Hypothalamus (tissue), 51 donors: Measurements from ENCODE around the gene CITED2.
A peak's percentile ranks its signal among the peaks of the same experiment; 100 is the strongest.

Experiments
- DNase-seq, 51 donors: peaks; one replicate each; lab custom pipeline; 2025; lab: John Stamatoyannopoulos, UW

CITED2 gene

DNA sequence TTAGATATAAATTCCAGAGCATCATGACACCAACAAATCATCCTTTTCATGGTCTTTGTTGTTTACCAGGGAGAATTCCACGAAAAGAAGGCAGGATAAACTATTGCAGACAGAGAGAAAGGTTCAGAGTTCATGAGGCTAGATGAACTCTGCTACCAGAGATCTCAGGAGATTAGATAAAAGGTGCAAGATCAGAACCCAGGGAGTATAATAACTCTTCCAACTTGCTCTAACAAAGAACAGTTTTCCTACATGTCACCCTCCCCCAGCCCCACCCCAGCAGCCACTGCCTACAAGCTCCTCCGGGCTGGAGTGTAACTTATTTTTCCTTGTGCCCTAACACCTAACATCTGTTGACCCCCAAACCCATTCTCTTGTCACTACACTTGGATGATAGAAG lies 13.9 kb upstream of the CITED2 start:
- DNase-seq: no peak

DNA sequence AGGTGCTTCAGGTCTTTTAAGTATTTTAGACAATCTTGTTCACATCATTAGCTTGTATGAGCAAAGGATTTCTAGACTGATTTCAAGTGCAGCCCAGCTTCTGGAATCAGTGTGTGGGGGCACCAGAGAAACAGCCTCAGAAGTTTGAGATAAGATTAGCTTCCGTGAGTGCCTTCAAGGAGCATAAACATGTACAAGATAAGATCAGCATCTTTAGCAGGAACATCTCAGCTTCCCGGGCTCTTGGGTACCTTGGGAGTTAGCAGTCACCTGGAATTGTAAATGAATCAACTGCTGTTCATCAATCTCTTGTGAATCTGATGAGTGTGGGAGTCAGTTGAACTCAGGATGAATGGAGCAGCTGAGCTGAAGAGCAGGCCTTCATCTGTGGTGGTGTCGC lies 12.0 kb upstream of the CITED2 start:
- no peak for DNase-seq

DNA sequence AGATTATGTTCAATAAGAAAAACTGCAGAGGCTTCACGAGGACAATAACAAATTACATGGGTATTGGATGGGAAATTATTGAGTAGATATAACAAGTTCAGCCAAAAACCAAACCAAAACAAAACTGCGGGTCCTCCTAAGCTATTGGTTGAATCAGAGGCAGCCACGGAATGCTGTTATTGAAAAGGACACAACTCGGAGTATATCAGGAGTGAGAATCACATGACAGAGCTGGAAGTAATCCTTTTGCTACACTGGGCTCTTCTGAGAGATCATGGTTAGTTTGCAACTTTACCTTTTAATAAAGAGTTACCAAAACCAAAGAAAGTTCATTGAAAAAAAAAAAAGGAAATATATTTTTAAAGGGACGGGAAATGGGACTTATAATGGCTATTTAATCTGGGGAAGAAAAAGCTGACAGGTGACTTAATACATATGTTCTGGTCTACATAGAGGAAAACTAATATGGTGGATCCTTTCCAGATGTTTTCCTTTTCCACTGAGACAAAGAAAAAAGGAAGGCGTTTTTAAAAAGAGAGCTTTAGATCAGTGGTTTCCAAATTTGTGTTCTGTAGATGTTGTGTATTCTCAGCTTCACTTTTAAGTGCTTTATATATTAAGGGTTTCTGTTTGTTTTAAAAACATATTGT lies 6.9 kb upstream of the CITED2 start:
- no peak for DNase-seq

DNA sequence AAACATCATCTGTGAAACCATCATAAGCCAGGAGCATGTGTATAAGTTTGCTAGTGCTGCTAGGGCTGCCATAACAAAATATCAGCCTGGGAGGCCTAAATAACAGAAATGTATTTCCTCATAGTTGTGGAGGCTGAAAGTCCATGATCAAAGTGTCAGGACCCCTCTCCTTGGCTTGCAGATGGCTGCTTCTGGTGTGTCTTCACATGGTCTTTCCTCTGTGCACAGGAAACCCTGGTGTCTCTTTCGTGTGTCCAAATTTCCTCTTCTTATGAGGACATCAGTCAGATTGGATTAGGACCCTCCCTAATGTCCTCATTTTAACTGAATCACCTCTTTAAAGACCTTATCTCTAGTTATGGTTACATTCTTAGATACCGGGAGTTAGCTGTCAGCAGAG lies 6.2 kb upstream of the CITED2 start:
- DNase-seq: no peak

DNA sequence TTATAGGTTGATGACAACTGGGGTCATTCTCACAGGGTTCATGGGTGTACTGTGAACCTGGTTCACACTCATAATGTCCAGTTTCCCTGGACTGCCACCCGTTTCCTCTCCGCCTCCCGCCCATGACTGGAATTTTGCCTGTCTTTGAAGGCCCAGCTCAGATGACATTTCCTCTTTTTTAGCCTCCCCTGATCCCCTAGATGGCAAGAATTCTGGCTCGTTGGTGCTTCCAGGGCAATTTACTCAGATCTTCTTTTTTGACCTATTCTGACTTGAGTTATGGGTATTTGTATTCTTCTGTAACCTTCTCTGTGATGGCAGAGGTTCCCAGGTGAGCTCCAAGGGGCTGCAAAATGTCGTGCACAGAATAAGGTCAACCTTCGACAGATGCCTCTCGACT lies 5.7 kb upstream of the CITED2 start:
- no peak for DNase-seq

DNA sequence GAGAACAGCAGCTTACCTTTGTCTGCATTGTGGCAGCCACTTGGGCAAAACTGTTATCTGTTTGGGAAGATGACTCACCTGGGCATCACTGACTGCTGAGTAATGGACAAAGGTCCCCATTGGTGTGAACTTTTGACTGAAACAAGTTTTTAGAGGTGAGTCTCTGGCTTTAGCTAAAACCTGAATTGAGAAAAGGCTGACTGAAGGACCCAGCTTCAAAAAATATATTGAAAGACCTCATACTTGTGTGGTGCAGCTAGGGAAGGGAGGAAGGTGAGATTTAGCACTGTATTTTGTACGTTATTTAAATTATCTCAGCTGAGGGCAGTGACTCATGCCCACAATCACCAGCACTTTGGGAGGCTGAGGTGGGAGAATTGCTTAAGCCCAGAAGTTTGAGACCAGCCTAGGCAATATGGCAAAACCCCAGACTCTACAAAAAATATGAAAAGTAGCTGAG lies 4.5 kb upstream of the CITED2 start:
- DNase-seq: no peak

DNA sequence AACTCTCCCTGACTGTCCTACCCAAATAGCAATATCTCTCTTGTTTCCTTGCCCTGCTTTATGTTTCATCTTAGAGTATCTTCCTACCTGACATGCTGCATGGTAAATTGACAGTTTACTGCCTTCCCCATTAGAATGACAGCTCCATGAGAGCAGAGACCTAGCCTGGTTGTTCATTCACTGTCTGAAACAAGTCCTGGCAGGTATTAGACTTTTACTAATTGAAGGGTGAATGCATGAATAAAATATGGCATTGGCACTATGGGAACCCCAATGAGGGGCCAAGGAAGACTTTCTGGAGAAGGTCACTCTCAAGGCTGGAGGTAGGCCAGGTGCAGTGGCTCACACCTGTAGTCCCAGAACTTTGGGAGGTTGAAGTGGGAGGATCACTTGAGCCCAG lies 3.8 kb upstream of the CITED2 start:
- DNase-seq: no peak

DNA sequence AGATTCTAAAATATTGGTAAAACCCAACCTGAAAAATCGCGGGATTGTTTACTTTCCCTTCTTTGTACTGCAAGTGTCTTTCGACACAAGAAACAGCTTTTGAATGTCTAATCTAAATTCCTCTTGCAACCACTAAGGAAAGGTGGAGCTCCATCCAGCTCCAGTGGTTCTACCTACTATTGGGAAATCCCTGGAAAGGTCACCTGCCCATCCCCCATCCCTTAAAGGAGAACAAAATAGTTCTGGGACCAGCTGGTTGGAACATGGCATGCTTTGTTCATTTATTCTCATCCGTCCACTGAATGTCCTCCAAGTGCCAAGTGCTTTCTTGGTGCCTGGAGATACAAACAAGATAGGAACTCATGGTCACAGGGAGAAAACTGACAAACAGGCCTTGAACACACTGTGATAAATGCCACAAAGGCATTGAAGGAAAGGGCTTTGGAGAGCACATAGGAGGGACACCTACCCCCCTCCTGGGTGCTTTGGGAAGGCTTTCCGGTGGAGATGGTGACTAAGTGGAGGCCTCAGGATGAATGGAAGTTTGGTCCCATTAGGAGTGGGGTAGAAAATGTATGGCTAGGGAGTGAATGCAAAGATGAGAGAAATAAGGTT lies 2.3 kb upstream of the CITED2 start:
- peak in 1 of 51 donors; percentile 3 for DNase-seq

DNA sequence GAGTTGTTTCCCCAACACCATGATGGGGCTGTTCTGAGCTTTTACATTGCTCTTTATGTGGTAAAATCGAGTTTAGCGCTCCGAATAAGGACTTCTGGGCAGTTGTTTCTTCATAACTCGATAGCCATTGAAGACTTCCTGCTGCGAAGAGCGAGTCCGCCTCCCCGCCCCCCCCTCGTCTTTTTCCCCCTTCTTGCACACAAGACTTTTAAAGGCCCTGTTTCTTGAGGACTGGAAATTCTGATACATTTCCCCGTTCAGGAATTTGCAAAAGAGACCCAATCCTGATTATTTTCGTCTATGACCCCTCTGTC lies 1.5 kb upstream of the CITED2 start:
- DNase-seq: peak in 5 of 51 donors; percentile 39 to 56 (median 41)

DNA sequence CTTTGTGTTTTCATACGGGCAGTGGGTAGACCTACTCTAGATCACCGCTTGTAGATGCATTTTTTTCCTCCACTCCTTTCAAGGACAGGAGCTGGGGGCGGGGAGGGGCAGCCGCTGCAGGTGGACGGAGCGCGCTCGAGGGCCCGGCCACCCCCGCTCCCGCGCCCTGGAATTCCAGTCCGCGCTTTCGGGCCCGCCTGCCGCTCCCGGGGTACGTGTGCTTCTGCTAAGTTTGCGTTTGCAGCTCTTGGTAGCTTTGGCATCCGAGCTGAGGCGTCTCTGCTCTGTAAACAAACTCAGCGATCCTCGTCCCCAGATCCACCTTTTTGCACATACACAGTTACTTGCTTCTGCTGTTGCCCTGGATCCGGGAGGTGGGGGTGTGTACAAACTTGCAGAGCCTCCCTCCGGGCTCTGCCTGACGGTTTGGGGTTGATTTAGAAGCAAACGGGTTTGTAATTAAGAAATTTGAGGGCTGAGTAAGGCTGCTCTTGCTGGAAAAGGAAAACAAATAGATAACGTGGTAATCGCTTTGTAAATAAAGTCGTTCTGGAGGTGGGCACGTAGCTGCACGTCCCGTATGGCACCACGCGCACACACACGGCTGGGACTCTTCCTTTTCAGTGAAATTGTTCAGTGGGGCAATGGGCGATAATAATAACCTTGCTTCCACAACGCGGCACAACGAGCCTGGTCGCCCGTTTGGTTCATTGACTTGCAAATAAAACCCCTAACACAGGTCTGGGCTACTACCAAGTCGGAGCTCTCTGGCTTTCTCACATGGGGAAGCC lies 973 bp upstream of the CITED2 start:
- peak; percentile 23 to 95 (median 71) for DNase-seq

DNA sequence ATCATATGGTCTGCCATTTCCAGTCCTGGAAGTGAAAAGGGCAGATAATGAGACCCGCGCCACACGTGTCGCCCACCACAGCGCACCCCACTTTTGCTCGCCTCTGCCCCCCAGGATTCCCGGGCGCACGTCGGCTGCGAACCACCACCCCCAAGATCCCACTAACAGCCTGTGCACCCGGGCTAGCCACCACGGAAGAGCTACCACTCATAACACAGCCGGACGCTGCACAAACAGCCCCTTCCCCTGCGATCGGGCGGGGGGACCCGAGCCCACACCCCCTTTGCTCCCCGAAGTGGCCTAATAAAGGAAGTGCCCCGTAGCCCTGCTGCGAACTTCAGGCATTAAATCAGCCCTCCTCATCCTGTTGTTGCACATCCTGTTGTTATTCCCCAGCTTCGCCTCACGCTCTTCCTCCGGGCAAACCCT lies 506 bp downstream of the CITED2 start:
- DNase-seq: peak in 8 of 51 donors; percentile 22 to 62 (median 46)

DNA sequence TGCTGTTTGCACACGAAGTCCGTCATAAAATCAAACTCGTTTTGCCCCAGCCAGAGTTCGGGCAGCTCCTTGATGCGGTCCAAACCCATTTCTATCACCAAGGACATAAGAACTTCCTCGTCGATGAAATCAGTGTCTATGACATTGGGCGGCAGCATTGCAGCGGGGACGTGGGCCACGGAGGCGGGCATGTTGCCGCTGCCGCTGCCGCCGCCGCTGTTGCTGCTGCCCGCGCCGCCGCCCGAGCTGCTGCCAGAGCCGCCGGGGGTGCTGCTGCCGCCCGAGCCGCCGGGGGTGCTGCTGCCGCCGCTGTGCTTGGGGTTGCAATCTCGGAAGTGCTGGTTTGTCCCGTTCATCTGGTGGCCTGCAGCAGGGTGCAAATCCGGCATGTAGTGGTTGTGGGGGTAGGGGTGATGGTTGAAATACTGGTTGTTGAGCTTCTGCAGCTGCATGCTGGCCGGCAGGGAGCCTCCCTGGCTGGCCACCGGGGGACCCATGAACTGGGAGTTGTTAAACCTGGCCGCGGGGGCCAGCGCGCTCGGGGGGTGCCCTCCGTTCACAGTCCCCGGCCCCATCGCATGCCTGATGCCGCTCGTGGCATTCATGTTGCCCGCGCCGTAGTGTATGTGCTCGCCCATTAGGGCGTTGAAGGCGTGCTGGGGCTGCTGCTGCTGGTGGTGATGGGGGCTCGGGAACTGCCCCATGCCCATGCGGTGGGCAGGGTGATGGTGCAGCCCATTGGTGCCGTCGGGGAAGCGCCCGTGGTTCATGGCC lies 1.1 kb downstream of the CITED2 start:
- DNase-seq: peak in 50 of 51 donors; percentile 13 to 81 (median 58)

DNA sequence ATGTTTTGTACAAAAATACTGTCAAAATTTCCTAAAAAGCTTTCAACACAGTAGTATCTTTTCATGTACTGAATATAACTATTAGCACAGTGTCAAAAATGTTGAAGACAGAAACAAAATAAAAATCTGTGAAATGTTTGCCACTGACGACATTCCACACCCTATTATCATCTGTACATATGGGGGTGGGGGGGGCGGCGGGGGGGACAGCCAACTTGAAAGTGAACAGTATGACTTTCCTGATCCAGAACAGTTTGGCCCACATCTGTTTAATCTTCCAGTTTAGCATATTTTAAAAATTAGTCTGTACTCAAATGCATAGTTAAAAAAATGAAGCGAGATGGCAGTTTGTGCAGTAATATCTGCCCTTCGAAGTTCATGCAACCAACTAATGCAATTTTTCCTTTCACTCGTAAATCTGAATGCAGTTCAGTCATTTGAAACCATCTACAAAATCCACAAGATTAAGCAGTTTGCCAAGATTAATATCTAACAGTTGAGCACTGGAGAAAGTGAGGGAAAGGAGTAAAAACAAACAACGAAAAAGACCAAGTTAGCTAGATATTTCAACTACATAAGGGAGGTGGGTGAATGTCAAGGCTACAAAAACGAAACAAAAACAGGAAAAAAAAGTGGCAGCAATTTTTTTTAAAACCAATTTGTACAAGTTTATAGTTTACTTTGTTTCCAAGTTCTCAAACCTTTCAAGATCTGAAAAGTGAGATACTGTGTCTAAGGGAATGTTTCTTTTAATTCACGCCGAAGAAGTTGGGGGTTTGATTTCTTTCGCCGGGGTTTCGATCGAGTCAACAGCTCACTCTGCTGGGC lies 1.9 kb downstream of the CITED2 start:
- no peak for DNase-seq

DNA sequence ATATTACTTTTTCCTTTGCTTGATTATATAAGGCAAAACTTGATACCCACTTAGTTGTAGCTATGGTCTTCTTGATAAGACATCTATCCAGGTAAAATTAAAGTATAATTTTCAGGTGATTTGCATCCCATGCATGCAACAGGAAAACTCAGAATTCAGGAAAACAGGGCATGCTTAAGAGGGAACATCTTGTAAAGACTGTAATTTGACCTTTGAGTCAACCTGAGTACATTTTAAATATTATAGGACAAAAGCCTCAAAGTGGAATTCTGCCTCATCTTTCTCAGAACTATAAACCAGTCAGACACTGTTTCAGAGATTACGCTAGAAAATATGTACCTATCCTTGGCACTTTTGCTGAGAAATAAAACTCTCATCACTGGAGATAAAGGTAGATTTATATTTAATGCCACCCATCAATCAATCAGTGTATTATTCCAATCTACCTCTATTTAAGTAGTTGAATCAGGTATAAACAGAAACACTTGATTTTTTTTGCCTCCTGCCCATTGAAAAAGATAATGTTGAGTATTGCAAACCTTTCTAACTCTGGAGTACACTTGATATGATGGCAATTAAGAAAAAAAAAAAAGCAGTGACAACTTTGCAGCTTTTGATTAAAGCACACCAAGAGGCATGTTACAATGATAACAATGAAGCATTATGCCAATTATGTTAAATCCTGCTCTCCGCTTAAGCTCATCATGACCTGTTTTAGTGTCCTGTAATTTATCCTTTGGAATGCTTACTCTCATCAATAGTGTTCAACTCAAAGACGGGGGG lies 2.8 kb downstream of the CITED2 start:
- no peak for DNase-seq

DNA sequence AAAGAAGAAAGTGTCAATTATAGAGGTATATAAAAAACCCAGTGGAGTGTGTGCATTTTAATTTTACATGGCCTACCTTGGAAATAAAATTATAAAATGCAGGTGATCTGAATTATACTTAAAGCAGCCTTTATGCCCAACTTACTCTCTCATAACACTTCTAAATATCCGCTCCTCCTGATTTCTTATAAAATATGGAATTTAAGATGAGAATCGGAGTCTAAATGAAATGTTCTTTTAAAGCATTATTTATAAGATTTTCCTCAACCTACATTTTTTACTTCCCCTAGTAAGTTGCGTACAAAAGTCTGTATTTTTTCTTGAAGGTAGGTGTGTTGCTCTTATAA lies 3.5 kb downstream of the CITED2 start:
- DNase-seq: no peak

DNA sequence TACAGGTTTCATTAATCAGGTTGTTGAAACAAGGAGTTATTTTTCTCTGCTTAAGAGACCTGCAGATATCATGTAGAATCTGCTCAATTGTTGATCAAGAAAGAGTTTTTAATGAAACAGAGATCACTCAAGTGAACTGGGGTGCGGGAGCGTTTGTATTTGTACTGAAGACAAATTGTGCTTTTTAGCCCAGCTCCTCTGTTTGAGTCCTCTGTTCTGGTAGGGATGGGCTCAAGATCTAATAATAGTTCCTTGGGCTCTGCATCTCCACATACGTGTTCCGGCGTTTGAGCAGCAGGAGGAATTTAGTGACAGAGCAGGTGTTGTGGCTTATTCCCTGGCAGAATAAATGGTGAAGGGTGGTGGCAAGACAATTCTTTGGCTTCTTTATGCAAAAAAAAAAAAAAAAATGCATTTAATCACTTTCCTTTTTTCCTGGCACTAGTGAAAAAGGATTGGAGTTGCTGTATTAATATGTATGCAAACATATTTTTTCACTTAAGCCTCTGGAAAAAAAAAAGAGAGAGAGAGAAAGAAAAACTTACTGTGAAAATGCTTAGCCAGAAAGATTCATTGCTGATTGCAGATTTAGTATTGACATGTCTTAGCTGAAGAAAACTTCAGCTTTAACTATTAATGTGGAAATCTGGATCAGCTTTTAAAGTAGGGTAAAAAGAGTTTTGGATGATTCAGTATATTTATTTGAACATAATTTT lies 4.0 kb downstream of the CITED2 start:
- peak in 2 of 51 donors; percentile 1 to 43 for DNase-seq

DNA sequence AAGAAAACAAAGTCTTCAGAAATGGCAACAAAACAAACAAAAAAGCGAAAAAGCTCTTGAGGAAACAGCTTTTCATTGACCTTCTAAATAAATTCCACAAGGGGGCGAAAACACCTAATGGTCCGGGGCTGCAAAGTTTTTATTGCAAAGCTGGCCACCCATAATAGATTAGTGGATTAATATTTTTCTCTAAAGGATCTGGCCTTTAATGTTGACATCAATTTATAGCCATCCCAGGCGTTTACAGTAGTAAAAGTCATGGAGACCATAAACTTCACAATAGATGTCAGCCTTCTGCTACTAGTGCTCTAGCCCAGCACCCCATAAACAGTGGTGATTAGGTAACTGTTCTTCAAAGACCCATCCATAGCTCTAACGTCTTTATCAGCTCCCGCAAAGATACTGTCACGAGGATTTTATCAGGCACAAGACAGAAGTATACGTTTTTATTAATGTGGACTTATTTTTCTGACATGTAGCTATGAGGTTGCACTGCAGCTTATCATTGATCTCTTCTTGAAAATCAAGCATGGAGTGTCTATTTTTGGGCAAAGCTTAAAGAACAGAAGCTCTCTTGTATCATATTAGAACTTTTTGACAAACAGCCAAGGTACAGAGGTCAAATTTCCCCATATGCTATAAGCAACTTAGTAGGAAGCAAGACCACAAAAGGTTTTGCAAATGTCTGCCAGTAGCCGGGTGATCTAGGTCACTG lies 4.7 kb downstream of the CITED2 start:
- peak in 4 of 51 donors; percentile 3 to 71 (median 17) for DNase-seq

DNA sequence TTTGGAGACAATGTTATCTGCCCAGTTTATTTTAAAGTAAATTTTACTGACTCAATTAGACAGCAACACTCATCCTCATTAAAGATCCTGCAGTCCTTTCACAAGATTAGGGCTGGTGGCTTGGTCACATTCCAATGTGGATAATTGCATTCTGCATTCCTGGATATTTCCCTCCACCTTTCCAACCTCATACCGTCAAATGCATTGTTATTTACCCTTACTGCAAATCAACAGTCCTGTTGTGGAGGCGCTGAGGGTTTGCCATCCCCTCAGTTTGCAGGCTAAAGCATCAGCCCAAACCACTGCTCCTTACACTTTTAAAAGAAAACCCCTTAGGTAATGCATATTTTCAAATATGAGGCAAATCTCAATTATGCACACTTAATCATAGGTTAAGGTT lies 5.4 kb downstream of the CITED2 start:
- DNase-seq: no peak
